NCI-H446 treated with DMSO at 0.1 percent for 48 hours (cell line): ENCODE data around the gene TMEM179.
"Not testable (repeated sequence)": the region's sequence is repeated elsewhere in the genome, so short reads cannot be mapped to it uniquely, and the experiment has no call there.

Source experiments
- DNase-seq: peaks from one replicate; lab custom pipeline; 2025; lab: John Stamatoyannopoulos, UW

Gene TMEM179

DNA sequence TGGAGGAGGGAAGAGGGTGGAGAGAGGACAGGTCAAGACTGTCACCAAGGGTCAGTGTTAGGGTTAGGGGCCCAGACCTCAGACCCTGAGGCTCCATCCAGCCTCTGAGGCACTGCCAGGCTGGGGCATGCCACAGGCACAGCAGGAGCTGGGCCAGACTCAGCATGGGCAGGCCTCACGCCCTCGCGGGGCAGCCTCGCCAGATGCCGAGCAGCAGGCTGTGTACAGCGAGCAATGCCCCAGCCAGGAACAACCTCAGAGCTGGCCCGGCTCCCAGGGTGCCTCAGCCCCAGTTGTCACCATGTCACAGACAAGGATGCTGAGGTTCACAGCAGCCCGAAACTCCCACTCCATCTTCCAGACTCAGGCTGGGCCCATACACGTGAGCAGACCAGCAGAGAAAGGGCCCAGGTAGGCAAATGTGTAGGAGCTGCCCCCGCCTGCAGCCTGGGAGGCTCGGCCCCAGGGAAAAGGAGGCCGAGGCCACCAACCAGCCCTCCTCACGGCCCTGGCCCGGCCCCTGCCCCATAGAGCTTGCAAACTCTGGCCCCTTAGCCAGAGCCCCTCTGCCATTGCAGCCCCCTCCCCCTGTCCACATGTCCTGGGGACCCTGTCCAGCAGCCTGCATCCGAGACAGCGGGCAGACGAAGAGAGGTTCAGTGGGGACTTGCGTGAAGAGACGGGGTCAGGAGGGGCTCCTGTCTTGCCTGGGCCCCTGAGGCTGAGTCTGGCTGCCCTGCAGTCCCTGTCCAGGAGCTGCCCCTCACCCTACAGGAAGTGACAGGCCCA is 17.5 kb downstream of the TMEM179 start:
- DNase-seq = peak; percentile 80

DNA sequence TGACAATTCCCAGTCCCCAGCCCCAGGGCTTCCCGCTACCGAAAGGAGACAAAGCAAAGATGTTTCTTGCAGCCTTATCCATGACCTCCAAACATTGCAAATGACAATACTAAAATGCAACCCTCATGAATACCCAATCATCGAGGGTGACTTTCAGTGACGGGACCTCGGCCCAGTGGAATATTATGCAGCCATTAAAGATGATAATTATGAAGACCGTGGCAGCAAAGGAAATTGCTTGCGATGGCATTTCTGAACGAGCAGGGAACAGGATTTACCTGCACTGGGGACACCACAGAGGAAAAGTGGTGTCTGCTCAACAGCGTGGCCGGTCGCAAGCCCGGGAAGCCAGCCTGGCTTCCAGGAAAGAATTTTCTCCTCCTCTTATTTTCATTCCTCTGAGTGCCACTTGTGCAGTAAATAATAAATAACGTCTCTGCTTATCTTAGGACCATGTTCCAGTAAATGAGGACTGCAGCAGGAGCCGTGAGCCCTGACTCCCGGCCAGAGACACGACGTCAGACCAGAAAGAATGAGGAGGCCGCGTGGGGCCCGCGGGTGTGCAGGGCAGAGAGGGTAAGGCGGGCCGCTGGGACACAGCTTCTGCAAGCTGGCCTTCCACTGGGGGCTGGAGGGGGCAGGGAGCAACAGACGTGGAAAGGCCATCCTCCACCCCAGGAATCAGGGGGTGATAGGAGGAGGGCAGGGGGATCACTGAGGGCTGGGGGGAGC is 18.4 kb downstream of the TMEM179 start:
- DNase-seq = peak; percentile 26

DNA sequence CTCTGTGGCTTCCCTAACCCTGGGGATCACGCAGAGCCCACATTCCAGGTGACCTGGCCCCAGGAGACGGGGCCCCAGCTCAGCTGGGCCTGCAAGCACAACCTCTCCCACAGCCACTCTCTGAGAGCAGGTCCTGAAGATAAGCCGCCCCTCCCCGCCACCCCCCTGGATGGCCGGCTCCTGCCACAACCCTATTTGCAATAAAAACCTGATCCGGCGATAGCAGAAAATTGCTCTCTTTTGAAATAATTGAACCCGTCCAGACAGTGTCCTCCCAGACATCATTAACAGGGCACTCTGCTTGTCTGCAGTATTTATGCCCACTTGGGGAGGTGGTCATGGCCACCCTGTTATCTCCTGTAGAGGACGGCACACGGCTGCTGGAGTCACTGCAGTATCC is 20.0 kb downstream of the TMEM179 start:
- no peak for DNase-seq

DNA sequence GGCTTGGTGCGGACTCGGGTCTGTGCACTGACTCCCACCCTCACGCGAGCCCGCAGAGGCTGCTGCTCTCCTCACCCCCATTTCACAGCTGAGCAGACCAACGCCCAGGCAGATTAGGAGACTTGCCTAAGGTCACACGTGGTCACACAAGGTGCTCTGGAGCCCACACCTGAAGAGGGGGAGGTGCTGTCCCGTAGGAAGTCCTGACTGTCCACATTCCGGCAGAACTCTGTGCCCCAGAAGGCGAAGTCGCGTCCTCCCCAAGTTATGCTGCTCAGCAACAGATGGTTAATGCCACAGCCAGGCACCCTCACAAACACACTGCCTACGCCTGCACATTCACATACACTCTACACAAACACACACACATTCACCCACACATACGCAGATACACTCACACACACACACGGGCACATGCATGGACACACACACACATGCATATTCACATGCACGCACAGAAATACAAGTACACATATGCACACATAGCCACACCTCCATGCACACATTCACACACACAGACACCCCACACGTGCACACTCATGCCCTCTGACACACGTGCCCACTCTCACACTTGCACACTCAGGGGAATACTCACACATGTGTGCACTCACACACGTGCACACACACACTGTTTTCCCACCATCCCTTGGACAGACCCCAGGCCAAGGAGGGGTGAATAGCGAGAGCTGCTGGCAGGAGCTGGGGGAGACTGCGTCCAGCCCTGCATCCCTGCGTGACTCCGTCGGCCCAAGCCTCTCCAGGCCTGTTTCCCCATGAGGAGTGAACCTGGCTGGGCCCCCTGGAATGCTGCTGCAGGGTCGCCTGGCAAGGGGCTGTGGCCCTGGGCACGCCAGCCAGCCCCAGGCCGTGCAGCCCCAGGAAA is 20.9 kb downstream of the TMEM179 start:
- DNase-seq = no peak

DNA sequence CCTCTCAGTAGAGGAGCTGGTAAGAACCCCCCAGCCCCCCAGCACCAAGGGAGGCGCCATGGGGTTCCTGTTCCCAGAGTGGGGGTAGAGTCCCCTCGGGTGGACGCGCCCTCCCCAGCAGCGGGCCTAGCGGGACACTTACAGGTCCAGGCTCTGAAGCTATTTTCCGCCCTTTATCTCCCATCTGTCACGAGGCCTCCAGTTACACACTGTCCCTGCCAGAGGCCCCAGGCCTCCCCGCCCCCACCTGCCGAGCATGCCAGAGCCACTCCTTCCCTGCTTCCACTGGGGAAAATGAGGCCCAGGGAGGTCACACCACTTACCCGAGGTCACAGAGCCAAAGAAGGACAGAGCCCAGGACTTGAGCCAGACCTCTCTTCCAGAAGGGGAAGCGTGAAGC is 21.9 kb downstream of the TMEM179 start:
- no peak for DNase-seq

DNA sequence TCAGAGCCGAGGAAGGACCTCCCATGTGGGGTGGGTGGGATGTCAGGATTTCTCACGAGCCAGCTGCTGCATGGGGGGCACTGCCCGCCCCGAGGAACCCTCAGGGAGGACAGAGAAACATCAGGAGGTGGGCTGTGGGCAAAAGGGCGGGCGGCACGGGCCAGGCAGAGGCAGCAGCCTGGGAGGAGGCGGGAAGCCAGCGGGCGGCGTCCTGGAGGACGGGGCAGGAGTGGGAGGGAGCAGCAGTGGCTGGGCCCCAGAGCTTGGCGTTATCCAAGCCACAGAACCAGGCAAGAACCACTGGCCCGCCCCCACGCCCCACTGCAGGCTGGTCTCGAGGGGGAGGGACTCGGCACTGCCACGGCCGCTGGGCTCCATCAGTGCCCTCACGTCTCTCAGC is 22.6 kb downstream of the TMEM179 start:
- DNase-seq = no peak

DNA sequence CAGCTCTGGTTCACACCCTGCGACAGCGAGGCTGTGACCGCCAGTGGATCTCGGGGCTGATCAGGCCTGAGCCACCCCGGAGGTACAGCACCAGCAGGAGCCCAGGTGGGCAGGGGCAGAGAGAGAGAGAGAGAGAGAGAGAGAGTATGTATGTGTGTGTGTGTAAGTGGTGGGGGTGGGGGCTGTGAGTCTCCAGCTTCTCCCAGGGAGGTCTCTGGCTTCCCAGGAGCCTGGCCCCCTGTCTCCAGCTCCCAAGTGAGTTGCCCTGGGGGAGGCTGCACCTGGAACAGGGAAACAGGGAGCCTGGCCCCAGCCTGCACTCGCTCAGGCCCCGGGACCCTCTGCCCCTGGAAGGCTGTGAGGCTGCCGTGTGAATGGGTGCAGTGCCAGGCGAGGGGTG is 23.1 kb downstream of the TMEM179 start:
- DNase-seq = no peak

DNA sequence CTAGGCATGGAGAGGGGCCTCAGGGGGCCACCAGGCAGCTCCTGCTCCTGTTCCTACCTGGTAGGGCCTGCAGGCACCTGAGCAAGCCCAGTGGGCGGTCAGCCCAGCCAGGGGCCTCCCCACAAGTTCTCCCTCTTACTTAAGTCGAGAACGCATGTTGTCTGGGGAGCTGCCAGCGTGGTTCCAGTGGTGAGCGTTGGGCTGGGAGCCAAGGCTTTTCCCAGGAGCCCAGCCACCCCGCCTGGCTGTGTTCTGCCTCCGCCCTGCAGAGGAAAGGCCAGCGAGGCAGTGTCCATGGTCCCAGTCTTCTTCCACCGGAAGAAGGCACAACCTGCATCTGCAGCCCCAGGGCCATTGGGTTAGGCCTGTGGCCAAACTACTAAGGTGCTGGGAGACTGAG is 23.6 kb downstream of the TMEM179 start:
- no peak for DNase-seq

DNA sequence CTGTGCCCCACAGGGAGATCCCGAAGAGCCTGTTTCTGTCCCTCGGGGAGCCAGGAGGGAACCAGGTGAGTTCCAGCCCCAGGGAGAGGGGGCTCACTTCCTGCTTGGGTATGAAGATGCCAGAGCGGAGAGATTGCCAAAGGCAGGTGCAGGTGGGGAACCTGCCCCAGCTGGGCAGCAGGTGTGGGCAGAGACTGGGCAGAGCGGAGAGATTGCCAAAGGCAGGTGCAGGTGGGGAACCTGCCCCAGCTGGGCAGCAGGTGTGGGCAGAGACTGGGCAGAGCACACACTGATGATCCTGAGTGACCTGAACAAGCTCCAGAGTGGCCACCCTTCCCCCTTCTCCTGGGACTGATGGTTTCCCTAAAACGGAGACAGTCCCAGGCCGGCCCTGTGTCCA is 24.6 kb downstream of the TMEM179 start:
- DNase-seq = not testable (repeated sequence)

DNA sequence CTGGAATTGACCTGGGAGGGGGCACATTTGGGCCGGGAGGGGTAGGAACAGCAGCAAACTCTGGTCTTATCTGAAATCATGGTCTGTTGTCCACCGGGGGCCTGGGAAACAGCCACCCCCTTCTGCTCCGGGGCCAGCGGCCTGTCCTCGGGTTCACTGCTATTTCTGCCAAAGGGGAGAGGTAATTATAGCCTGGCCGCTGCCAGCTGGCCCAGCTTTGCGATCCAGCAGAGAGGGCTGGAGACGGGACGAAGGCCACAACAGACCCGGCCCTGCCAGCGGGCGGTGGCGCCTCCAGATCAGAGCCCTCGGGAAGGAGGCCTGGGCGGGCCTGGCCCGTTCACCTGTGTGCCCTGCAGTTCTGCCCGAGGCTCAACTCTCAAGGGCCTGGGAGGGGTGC is 25.1 kb downstream of the TMEM179 start, which contains the start of gene C14orf180:
C14orf180 (plus strand) TSS at position 258 of the 400 bp plus-strand sequence. CDS start 6,667 bp downstream, outside the sequence.
- DNase-seq = peak; percentile 46

DNA sequence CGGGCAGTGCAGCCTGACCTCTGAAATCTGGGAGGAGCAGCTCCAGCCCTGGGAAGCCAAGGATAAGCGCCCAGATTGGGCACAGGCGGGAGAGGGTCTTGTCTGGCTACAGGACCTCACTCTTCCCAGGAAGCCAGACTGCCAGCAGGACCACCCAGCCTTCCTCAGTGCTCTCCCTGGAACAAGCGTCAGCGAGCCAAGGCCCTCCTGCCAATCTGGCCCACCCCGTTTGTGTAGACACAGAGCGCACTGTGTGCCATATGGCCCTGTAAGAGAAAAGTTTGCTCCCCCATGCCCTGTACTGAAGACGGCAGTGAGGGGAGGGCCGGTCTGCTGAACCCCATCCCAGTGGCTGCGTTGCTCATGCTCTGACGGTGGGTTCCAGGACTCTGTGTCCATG is 26.3 kb downstream of the TMEM179 start:
- peak; percentile 89 for DNase-seq

DNA sequence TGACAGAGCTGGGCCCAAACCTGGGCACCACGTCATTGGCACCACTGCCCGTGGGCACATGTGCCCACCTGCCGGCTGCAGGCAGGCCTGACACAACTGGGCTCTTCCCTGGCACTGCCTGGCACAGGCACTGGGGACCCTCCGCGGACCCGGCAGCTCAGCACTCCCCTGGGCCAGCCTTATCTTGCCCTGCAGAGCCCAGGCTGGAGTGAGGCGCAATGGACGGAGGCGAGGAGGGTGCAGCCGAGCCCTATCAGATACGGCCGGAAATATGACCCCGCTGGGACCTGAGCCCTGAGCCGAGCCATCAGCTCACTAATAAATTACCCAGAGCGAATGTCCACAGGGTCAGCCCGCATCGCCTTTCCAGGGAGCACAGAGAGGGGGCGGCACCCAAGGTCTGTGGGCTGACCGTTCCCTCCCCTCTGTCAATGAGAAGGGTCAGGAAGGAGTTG is 26.7 kb downstream of the TMEM179 start:
- no peak for DNase-seq

DNA sequence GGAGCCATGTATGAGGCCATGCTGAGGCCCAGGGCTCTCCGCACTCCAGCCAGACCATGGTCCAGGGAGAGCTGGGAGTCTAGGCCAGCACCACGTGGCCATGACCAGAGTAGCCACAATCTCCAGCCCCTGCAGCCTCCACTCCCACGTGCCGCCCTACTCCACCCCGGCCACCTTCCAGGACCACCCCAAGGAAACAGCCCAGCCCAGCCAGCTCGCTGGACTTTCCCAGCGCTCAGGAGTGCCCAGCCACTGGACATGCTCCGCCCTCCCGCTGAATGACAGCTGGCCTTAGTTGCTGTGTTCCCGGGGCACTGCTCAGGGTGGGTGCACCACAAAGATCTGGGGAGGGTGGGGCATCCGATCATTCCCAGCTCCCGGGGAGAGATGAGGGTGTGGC is 27.1 kb downstream of the TMEM179 start:
- DNase-seq = no peak

DNA sequence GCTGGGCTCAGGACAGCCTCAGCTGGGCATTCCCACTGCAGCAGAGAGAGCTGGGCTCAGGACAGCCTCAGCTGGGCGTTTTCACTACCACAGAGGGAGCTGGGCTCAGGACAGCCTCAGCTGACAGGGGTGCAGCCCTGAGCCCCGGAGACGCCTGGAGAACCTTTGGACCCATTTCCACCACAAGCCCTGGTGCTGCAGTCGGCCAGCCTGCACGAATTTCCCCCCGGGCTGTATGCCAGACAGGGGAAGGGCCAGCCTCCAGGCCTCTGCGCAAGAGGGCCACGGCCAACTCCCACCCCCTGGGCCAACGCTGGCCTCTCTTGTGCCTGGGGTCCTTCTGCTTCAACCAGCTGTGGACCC is 27.6 kb downstream of the TMEM179 start:
- DNase-seq = no peak

DNA sequence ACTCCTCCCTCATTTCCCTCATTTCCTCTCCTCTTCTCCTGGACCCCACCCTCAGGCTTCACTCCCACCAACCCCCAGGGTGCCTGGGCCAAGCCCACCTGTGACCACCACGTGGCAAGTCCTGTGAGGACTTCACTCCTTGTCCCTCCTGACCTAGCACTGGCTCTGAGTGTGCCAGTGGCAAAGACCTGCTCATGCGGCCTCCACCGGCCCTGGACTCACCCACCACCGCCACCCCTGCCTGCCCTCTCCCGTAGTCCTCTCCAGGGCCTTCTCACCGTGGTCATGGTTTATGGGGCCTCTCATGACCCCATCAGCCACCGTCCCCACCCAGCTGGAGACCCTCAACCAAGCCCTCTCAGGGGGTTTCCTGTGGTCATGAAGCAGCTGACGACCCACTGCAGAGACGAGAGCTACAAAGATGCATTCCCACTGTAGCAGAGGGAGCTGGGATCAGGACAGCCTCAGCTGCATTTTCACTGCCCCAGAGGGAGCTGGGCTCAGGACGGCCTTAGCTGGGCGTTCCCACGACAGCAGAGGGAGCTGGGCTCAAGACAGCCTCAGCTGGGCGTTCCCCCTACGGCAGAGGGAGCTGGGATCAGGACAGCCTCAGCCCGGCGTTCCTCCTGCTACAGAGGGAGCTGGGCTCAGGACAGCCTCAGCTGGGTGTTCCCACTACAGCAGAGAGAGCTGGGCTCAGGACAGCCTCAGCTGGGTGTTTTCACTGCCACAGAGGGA is 28.2 kb downstream of the TMEM179 start:
- DNase-seq = no peak

DNA sequence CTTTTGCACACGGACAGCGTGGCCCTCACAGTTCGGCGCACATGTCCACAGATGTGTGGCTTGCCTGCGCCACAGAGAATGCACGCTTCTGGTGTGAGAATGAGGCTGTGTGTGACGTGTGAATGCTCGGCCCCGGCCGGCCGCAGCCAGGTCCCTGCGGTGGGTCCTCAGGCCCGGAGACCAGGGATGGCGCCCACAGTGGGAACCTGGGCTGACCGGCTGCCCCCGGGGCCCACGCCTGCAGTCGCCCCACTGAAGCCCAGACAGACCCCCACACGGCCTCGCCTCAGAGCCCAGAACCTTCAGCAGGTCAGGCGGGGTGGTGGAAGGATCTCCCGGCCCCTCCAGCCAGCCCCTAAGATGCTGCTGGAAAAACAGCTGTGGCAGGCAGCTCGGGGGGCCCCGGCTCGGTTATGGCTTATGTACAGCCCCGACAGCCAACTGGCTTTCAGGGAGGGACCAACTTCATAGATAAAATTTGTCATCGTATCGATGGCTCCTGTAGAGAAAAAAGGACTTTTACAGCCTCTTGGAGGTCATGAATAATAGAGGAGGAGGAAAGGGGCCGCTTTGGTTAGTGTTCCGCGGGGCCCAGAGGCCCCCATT is 29.5 kb downstream of the TMEM179 start:
- DNase-seq = no peak

DNA sequence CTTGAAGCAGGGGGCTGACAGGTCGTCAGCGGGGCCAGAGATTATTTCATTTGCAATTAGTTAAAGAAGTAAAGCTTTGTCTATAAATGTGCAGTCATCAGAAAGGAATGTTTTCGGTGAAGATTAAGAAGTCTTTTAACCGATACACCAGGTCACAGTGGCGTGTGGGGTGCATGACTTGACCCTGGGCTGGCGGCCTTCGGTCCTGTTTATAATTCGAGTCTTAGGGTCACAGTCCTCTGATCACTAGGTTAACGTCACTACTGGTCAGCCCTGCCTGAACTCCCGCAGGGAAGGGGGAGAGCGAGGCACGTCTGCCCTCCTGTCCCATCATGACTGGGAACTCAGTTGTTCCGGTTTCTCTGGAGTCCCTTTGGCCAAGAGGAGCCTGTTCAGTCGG is 30.0 kb downstream of the TMEM179 start:
- DNase-seq = no peak

DNA sequence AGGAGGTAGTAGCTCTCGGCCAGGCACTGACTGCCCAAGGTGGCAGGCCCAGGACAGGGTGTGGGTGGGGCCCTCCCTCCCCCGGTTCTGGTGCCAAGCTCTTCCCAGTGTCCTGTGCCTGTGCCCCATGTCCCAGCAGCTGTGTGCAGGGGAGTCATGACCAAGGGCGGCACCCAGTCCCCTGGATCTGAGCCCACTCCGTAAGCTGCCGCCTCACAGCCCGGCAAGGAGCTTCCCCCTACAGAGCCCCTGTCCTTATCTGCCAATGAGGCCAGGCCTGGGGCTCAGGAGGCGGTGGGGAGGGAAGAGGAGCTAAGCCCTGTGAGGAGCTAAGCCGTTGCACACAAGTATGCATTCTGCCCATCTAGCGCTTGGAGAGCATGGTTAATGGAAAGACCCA is 30.6 kb downstream of the TMEM179 start:
- DNase-seq = no peak

DNA sequence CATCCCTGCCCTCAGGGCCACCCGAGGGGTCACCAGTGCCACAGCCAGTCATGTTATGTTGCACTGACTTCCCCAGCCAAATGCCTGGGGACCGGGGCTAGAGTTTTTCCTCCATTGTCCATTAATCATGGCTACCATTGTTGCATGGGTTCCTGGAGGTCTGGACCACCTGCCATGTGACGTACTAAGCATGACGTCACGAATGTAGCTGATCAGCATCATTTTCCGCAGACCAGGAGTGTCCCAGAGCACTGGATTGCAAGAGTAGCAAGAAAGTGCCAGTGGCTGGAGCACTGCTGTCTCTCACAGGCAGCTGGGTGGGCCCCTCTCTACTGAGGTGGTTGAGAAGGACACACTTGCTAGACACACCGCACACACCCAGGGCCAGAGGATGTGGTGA is 31.9 kb downstream of the TMEM179 start:
- DNase-seq = no peak

DNA sequence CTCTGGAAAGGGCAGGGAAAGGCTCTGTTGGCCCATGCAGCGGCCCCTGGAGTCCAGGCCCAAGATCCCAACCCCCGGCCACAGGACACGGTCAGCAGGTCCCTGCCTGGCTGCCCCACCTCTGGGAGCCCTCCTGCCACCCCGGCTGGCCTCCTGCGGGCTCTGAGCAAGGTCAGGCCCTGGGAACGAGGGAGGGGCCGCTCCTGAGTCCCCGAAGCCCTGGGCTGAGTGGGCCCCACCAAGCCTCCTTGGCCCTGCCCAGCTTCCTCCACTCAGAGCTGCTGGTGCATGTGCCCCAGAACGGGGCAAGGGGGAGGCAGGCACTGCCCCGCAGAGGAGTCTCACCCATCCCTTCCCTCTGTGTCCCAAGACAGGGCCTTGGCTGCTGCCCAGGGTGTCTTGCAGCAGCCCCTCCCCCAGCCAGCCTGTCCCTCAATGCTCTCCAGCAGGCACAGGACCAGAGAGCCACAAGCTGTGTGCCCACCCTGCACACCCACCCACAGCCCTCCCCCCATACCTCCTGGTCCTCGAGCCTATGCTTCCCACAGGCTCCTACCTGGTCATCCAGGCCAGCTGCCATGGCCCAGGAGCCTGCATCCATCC is 32.4 kb downstream of the TMEM179 start:
- DNase-seq = no peak

DNA sequence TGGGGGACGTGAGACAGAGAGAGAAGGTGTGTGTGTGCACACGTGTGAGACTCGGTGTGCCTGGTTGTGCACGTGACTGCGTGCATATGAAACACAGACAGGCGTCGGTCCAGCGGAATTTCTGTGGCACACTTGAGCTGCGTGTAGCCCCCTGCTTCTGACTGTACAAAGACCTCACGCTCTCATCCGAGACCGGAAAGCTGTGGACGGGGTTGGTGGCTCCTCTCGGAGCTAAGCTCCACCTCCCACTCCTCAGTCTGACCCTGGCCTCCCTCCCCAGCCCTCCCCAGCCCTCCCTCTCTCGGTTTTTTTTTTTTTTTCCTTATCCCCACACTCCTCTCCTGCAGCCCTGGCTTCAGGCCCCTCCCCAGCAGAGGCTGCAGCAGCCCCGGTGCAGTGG is 33.3 kb downstream of the TMEM179 start:
- DNase-seq = no peak
